Mononuclear cell (primary cell): ENCODE data around the gene STX18. TPM values are rescaled to one million over a fixed set of nuclear protein-coding genes. Genes with fewer than 3 reads are reported as not detected.
"Not testable (repeated sequence)": the region's sequence is repeated elsewhere in the genome, so short reads cannot be mapped to it uniquely, and the experiment has no call there.

Source experiments
- H3K27me3 ChIP-seq: 2 replicates; pipeline ENCODE4 v1.6.0; 2011; ENCODE audit warnings: low read length, control low read depth; ENCODE audit not compliant: insufficient read depth
- H3K4me1 ChIP-seq: 2 replicates; pipeline ENCODE4 v1.5.1; 2011; ENCODE audit warnings: mild to moderate bottlenecking, low read length, control low read depth; ENCODE audit not compliant: insufficient read depth
- H3K4me3 ChIP-seq: 2 replicates; pipeline ENCODE4 v1.5.1; 2011; ENCODE audit warnings: mild to moderate bottlenecking, low read length, moderate library complexity
- H3K9me3 ChIP-seq: 2 replicates; pipeline ENCODE4 v1.5.1; 2011; ENCODE audit warnings: low read depth, mild to moderate bottlenecking, control low read depth, low read length
- total RNA-seq: library from RNA; depleted of rRNA; stranded (reverse); fragments of >200 nt; gene quantifications from one replicate; pipeline ENCODE4 v1.2.3, GENCODE V29; 2012

The STX18 gene
- total RNA-seq, 1 donor = 22.0 TPM

- Histone ChIP-seq H3K9me3 (no peaks in the 10 kb centered on the region), H3K4me1 (no peaks in the 10 kb centered on the region), H3K27me3 (no peaks in the 10 kb centered on the region), H3K4me3 (no peak overlapping the region)
Measured at GRCh38 chr4:4486969-4487368, 54.9 kb downstream of the STX18 start.

GRCh38 chr4:4485806-4486205 lies 56.0 kb downstream of the STX18 start:
- Histone ChIP-seq H3K27me3 (no peaks in the 10 kb centered on the region), H3K4me3 (no peak overlapping the region), H3K9me3 (no peaks in the 10 kb centered on the region), H3K4me1 (no peaks in the 10 kb centered on the region)

- H3K27me3 ChIP-seq = no peaks in the 10 kb centered on the region
- no peak overlapping the region for H3K4me3 ChIP-seq
- no peaks in the 10 kb centered on the region for H3K4me1 ChIP-seq
- H3K9me3 ChIP-seq = no peaks in the 10 kb centered on the region
Measured at GRCh38 chr4:4481399-4481994, 60.4 kb downstream of the STX18 start.

GRCh38 chr4:4480685-4481398 lies 61.0 kb downstream of the STX18 start:
- Histone ChIP-seq H3K4me1 (no peaks in the 10 kb centered on the region), H3K9me3 (no peaks in the 10 kb centered on the region), H3K4me3 (no peak overlapping the region)

GRCh38 chr4:4480205-4480604 lies 61.6 kb downstream of the STX18 start:
- Histone ChIP-seq H3K9me3 (no peaks in the 10 kb centered on the region), H3K27me3 (no peaks in the 10 kb centered on the region), H3K4me1 (no peaks in the 10 kb centered on the region), H3K4me3 (no peak overlapping the region)

More at GRCh38 chr4:4480685-4481398, 61.0 kb downstream of the STX18 start:
- no peaks in the 10 kb centered on the region for H3K27me3 ChIP-seq

GRCh38 chr4:4479366-4479765 lies 62.5 kb downstream of the STX18 start:
- no peaks in the 10 kb centered on the region for H3K9me3 ChIP-seq
- no peaks in the 10 kb centered on the region for H3K27me3 ChIP-seq
- H3K4me3 ChIP-seq = no peak overlapping the region
- H3K4me1 ChIP-seq = no peaks in the 10 kb centered on the region

GRCh38 chr4:4477796-4478195 lies 64.1 kb downstream of the STX18 start:
- no peaks in the 10 kb centered on the region for H3K9me3 ChIP-seq
- no peak overlapping the region for H3K4me3 ChIP-seq
- H3K27me3 ChIP-seq = no peaks in the 10 kb centered on the region
- no peaks in the 10 kb centered on the region for H3K4me1 ChIP-seq

GRCh38 chr4:4477391-4477790 lies 64.5 kb downstream of the STX18 start:
- H3K4me1 ChIP-seq = no peaks in the 10 kb centered on the region
- no peaks in the 10 kb centered on the region for H3K9me3 ChIP-seq
- H3K4me3 ChIP-seq = no peak overlapping the region
- no peaks in the 10 kb centered on the region for H3K27me3 ChIP-seq

- H3K4me1 ChIP-seq = no peaks in the 10 kb centered on the region
- H3K27me3 ChIP-seq = no peaks in the 10 kb centered on the region
- H3K4me3 ChIP-seq = no peak overlapping the region
- H3K9me3 ChIP-seq = no peaks in the 10 kb centered on the region
Measured at GRCh38 chr4:4474476-4474875, 67.4 kb downstream of the STX18 start.

- Histone ChIP-seq H3K27me3 (no peaks in the 10 kb centered on the region), H3K9me3 (no peaks in the 10 kb centered on the region), H3K4me3 (no peak overlapping the region), H3K4me1 (no peaks in the 10 kb centered on the region)
Measured at GRCh38 chr4:4472344-4472958, 69.4 kb downstream of the STX18 start.

- no peak overlapping the region for H3K4me3 ChIP-seq
- no peaks in the 10 kb centered on the region for H3K4me1 ChIP-seq
- no peaks in the 10 kb centered on the region for H3K27me3 ChIP-seq
- H3K9me3 ChIP-seq = no peaks in the 10 kb centered on the region
Measured at GRCh38 chr4:4471195-4471594, 70.7 kb downstream of the STX18 start.

GRCh38 chr4:4470208-4470607 lies 71.6 kb downstream of the STX18 start:
- no peaks in the 10 kb centered on the region for H3K27me3 ChIP-seq
- H3K4me1 ChIP-seq = no peaks in the 10 kb centered on the region
- H3K9me3 ChIP-seq = no peaks in the 10 kb centered on the region
- no peak overlapping the region for H3K4me3 ChIP-seq

- H3K4me3 ChIP-seq, H3K4me1 ChIP-seq, H3K9me3 ChIP-seq, H3K27me3 ChIP-seq: not testable (repeated sequence)
Measured at GRCh38 chr4:4465238-4465637, 76.6 kb downstream of the STX18 start.

- Histone ChIP-seq H3K27me3 (no peaks in the 10 kb centered on the region), H3K4me3 (no peak overlapping the region), H3K4me1 (no peaks in the 10 kb centered on the region)
Measured at GRCh38 chr4:4462970-4463369, 78.9 kb downstream of the STX18 start.

GRCh38 chr4:4461850-4462249 lies 80.0 kb downstream of the STX18 start:
- H3K9me3 ChIP-seq = no peaks in the 10 kb centered on the region
- no peaks in the 10 kb centered on the region for H3K27me3 ChIP-seq
- H3K4me1 ChIP-seq = no peaks in the 10 kb centered on the region
- no peak overlapping the region for H3K4me3 ChIP-seq

More at GRCh38 chr4:4462970-4463369, 78.9 kb downstream of the STX18 start:
- no peaks in the 10 kb centered on the region for H3K9me3 ChIP-seq

- Histone ChIP-seq H3K4me1 (no peaks in the 10 kb centered on the region), H3K9me3 (no peaks in the 10 kb centered on the region), H3K27me3 (no peaks in the 10 kb centered on the region), H3K4me3 (no peak overlapping the region)
Measured at GRCh38 chr4:4461178-4461577, 80.7 kb downstream of the STX18 start.
